Duodenal mucosa (tissue), 2 donors: ENCODE measurements around the gene NFATC2IP.

Experiments
- H3K27ac ChIP-seq: one replicate; pipeline ENCODE4 v1.7.0; 2013; ENCODE audit warnings: low read depth, low read length
- H3K27me3 ChIP-seq, 2 donors: one replicate each; pipeline ENCODE4 v1.7.0; 2013; ENCODE audit warnings: low read length in 2 of 2, control low read depth in 1 of 2; ENCODE audit not compliant: insufficient read depth in 2 of 2, control insufficient read depth in 1 of 2
- H3K36me3 ChIP-seq, 2 donors: one replicate each; pipeline ENCODE4 v1.7.0; 2013; ENCODE audit warnings: low read length in 2 of 2, control low read depth in 1 of 2; ENCODE audit not compliant: insufficient read depth in 2 of 2, control insufficient read depth in 1 of 2
- H3K4me1 ChIP-seq, 2 donors: one replicate each; pipeline ENCODE4 v1.7.0; 2013; ENCODE audit warnings: low read length in 2 of 2, control low read depth in 1 of 2; ENCODE audit not compliant: insufficient read depth in 2 of 2, control insufficient read depth in 1 of 2
- H3K4me3 ChIP-seq, 2 donors: one replicate each; pipeline ENCODE4 v1.7.0; 2013; ENCODE audit warnings: low read length in 2 of 2, low read depth in 1 of 2
- H3K9ac ChIP-seq, 2 donors: one replicate each; pipeline ENCODE4 v1.7.0; 2013; ENCODE audit warnings: low read length in 2 of 2, low read depth in 1 of 2
- H3K9me3 ChIP-seq, 2 donors: one replicate each; pipeline ENCODE4 v1.7.0; 2013; ENCODE audit warnings: low read length in 2 of 2, control low read depth in 1 of 2; ENCODE audit not compliant: control insufficient read depth in 1 of 2

The NFATC2IP gene

GRCh38 chr16:28950648-28951409 is at the start of gene NFATC2IP:
TSS of gene NFATC2IP (plus strand) at chr16:28950937. CDS start at chr16:28951012, 75 bp downstream.
- Histone ChIP-seq H3K27me3 (no peaks in the 10 kb centered on the region), H3K9me3 (no peaks in the 10 kb centered on the region), H3K36me3 (peaks cover 10 to 24% of the 10 kb centered on the region in 2 donors), H3K27ac (peak within 1 kb of the TSS; percentile 66), H3K9ac (peak within 1 kb of the TSS; percentile 71 to 85), H3K4me3 (peak within 1 kb of the TSS; percentile 76 to 87), H3K4me1 (peaks cover 14 to 16% of the 10 kb centered on the region in 2 donors)

- Histone ChIP-seq H3K27me3 (no peaks in the 10 kb centered on the region), H3K4me1 (no peaks in the 10 kb centered on the region), H3K9ac (no peak overlapping the region), H3K4me3 (no peak overlapping the region), H3K36me3 (peaks cover 0 to 23% of the 10 kb centered on the region in 2 donors), H3K9me3 (no peaks in the 10 kb centered on the region), H3K27ac (no peak overlapping the region)
These were observed 48.9 kb upstream of the NFATC2IP start for GRCh38 chr16:28901862-28902261.

- H3K4me3 ChIP-seq = no peak overlapping the region
- no peaks in the 10 kb centered on the region for H3K4me1 ChIP-seq
- no peaks in the 10 kb centered on the region for H3K27me3 ChIP-seq
- no peak overlapping the region for H3K27ac ChIP-seq
- H3K9me3 ChIP-seq = no peaks in the 10 kb centered on the region
- peaks cover 0 to 28% of the 10 kb centered on the region in 2 donors for H3K36me3 ChIP-seq
- H3K9ac ChIP-seq = no peak overlapping the region
These were observed 47.8 kb upstream of the NFATC2IP start for GRCh38 chr16:28902909-28903308.

GRCh38 chr16:28903344-28904042 is 47.2 kb upstream of the NFATC2IP start:
- H3K27me3 ChIP-seq = no peaks in the 10 kb centered on the region
- H3K36me3 ChIP-seq = peaks cover 3 to 34% of the 10 kb centered on the region in 2 donors
- no peaks in the 10 kb centered on the region for H3K4me1 ChIP-seq
- H3K9ac ChIP-seq = no peak overlapping the region
- no peaks in the 10 kb centered on the region for H3K9me3 ChIP-seq
- no peak overlapping the region for H3K4me3 ChIP-seq
- H3K27ac ChIP-seq = no peak overlapping the region

- H3K4me1 ChIP-seq = no peaks in the 10 kb centered on the region
- H3K27me3 ChIP-seq = no peaks in the 10 kb centered on the region
- no peak overlapping the region for H3K9ac ChIP-seq
- H3K27ac ChIP-seq = no peak overlapping the region
- H3K9me3 ChIP-seq = no peaks in the 10 kb centered on the region
- H3K36me3 ChIP-seq = peaks cover 3 to 36% of the 10 kb centered on the region in 2 donors
- H3K4me3 ChIP-seq = no peak overlapping the region
These were observed 46.4 kb upstream of the NFATC2IP start for GRCh38 chr16:28904363-28904762.

GRCh38 chr16:28904828-28905227 is 45.9 kb upstream of the NFATC2IP start:
- H3K9me3 ChIP-seq = no peaks in the 10 kb centered on the region
- no peak overlapping the region for H3K9ac ChIP-seq
- no peaks in the 10 kb centered on the region for H3K27me3 ChIP-seq
- H3K4me3 ChIP-seq = no peak overlapping the region
- no peak overlapping the region for H3K27ac ChIP-seq
- peaks cover 3 to 36% of the 10 kb centered on the region in 2 donors for H3K36me3 ChIP-seq
- no peaks in the 10 kb centered on the region for H3K4me1 ChIP-seq

GRCh38 chr16:28905229-28905754 is 45.4 kb upstream of the NFATC2IP start:
- H3K9ac ChIP-seq = no peak overlapping the region
- H3K4me3 ChIP-seq = no peak overlapping the region
- no peaks in the 10 kb centered on the region for H3K4me1 ChIP-seq
- H3K36me3 ChIP-seq = peaks cover 3 to 36% of the 10 kb centered on the region in 2 donors
- no peaks in the 10 kb centered on the region for H3K9me3 ChIP-seq
- no peak overlapping the region for H3K27ac ChIP-seq
- H3K27me3 ChIP-seq = no peaks in the 10 kb centered on the region

GRCh38 chr16:28905800-28906372 is 44.9 kb upstream of the NFATC2IP start:
- H3K9ac ChIP-seq = no peak overlapping the region
- no peak overlapping the region for H3K4me3 ChIP-seq
- peaks cover 3 to 39% of the 10 kb centered on the region in 2 donors for H3K36me3 ChIP-seq
- H3K9me3 ChIP-seq = no peaks in the 10 kb centered on the region
- no peaks in the 10 kb centered on the region for H3K27me3 ChIP-seq
- H3K4me1 ChIP-seq = peaks cover 4 to 5% of the 10 kb centered on the region in 2 donors
- no peak overlapping the region for H3K27ac ChIP-seq

- peaks cover 6 to 46% of the 10 kb centered on the region in 2 donors for H3K36me3 ChIP-seq
- H3K27ac ChIP-seq = no peak overlapping the region
- no peak overlapping the region for H3K4me3 ChIP-seq
- H3K27me3 ChIP-seq = no peaks in the 10 kb centered on the region
- H3K4me1 ChIP-seq = peaks cover 7 to 8% of the 10 kb centered on the region in 2 donors
- H3K9ac ChIP-seq = no peak overlapping the region
- no peaks in the 10 kb centered on the region for H3K9me3 ChIP-seq
These were observed 40.4 kb upstream of the NFATC2IP start for GRCh38 chr16:28910086-28911031.
